ENCODE results near the gene BACH1.

- no peak for TF ChIP-seq CTCF (IDR thresholded peaks at IDR 0.05; ENCODE audit: insufficient read depth, low read depth, low read length)
- TF ChIP-seq EZH2 (IDR thresholded peaks at IDR 0.05; ENCODE audit: insufficient read depth, low read length) = no peak
Measured at GRCh38 chr21:29394051-29394450, 95.3 kb downstream of the BACH1 start.

Data from astrocyte (in vitro differentiated cells and primary cell).